Breast epithelium (tissue), 4 donors: Measurements from ENCODE around the gene CEP97. TPM values are rescaled to one million over a fixed set of nuclear protein-coding genes. Genes with fewer than 3 reads are reported as not detected.
"Not testable (repeated sequence)": the region's sequence is repeated elsewhere in the genome, so short reads cannot be mapped to it uniquely, and the experiment has no call there.

ENCODE experiments used
- DNase-seq, 2 donors: peaks; one replicate each; pipeline ENCODE4 v3.0.0-alpha.2; 2019; ENCODE audit warnings: low spot score in 2 of 2
- H3K27ac ChIP-seq, 2 donors: fragments of 200-600 bp; sonication (generic) in 1 of 2; one replicate each; pipeline ENCODE4 v1.5.1; 2016 to 2019; ENCODE audit warnings: mild to moderate bottlenecking in 1 of 2
- H3K27me3 ChIP-seq, 2 donors: fragments of 200-600 bp; sonication (generic) in 1 of 2; one replicate each; pipeline versions ENCODE4 v1.5.1 to v1.6.0; 2017 to 2019; ENCODE audit warnings: control low read depth in 1 of 2, mild to moderate bottlenecking in 1 of 2
- H3K36me3 ChIP-seq: fragments of 200-600 bp; one replicate; pipeline ENCODE4 v1.5.1; 2019
- H3K4me1 ChIP-seq, 2 donors: fragments of 200-600 bp; sonication (generic); one replicate each; pipeline ENCODE4 v1.5.1; 2016 to 2019; ENCODE audit warnings: control low read depth in 1 of 2
- H3K4me3 ChIP-seq, 3 donors: fragments of 200-600 bp; sonication (generic); 1 replicate in 2 of 3; 2 replicates in 1 of 3; pipeline ENCODE4 v1.5.1; 2016 to 2019; ENCODE audit warnings: mild to moderate bottlenecking in 3 of 3, moderate library complexity in 2 of 3
- H3K9me3 ChIP-seq, 2 donors: fragments of 200-600 bp; sonication (generic) in 1 of 2; one replicate each; pipeline ENCODE4 v1.5.1; 2016 to 2019; ENCODE audit warnings: control low read depth in 1 of 2
- CTCF ChIP-seq, 3 donors: fragments of 450-650 bp; IDR thresholded peaks; one replicate each; pipeline ENCODE4 v1.5.1; 2016 to 2017; ENCODE audit warnings: antibody characterized with exemption in 3 of 3, mild to moderate bottlenecking in 3 of 3, moderate library complexity in 3 of 3
- POLR2A ChIP-seq: fragments of 450-650 bp; IDR thresholded peaks from one replicate; pipeline ENCODE4 v1.6.1; 2016; ENCODE audit warnings: antibody characterized with exemption, mild to moderate bottlenecking, moderate library complexity
- POLR2AphosphoS5 ChIP-seq, 3 donors: sonication (generic); formaldehyde crosslinking; IDR thresholded peaks; one replicate each; pipeline ENCODE4 v1.6.1; 2017; ENCODE audit warnings: antibody characterized with exemption in 3 of 3
- intact Hi-C: fragments of 100-400 bp; cut with DNase I; formaldehyde crosslinking; loops from one replicate; pipeline ENCODE4 v1.15.1; 2023; ENCODE audit warnings: low total_unique reads
- total RNA-seq, 3 donors: library from RNA; depleted of rRNA; stranded (reverse); fragments of >200 nt; gene quantifications; one replicate each; pipeline ENCODE4 v1.1.0, GENCODE V29; 2016

The CEP97 gene
- total RNA-seq, 3 donors from 2014 or later: 7.4 to 13.2 (median 12.1) TPM

- H3K4me1 ChIP-seq: no peaks in the 10 kb centered on the region
- H3K27ac ChIP-seq: peak overlapping the region; percentile 98
- no peaks in the 10 kb centered on the region for H3K27me3 ChIP-seq
- peak in 1 of 2 donors; percentile 48 for DNase-seq
- H3K9me3 ChIP-seq: no peaks in the 10 kb centered on the region
- no peak for TF ChIP-seq POLR2AphosphoS5 (IDR thresholded peaks at IDR 0.05)
- no peak for TF ChIP-seq POLR2A
- no peak for TF ChIP-seq CTCF (IDR thresholded peaks at IDR 0.05)
- intact Hi-C loops: no loop called here
- H3K4me3 ChIP-seq: peak overlapping the region; percentile 64 to 90 (median 74)
- H3K36me3 ChIP-seq: no peaks in the 10 kb centered on the region
Observed at GRCh38 chr3:101687142-101687931, 37.1 kb upstream of the CEP97 start.

GRCh38 chr3:101689286-101689685, 35.1 kb upstream of the CEP97 start:
- H3K36me3 ChIP-seq: no peaks in the 10 kb centered on the region
- TF ChIP-seq CTCF (IDR thresholded peaks at IDR 0.05): no peak
- TF ChIP-seq POLR2A: no peak
- TF ChIP-seq POLR2AphosphoS5 (IDR thresholded peaks at IDR 0.05): no peak
- intact Hi-C loops: no loop called here
- H3K27ac ChIP-seq: no peak overlapping the region
- H3K4me3 ChIP-seq: no peak overlapping the region
- H3K4me1 ChIP-seq: no peaks in the 10 kb centered on the region
- H3K9me3 ChIP-seq: no peaks in the 10 kb centered on the region
- DNase-seq: no peak
- no peaks in the 10 kb centered on the region for H3K27me3 ChIP-seq

- no peaks in the 10 kb centered on the region for H3K9me3 ChIP-seq
- H3K27ac ChIP-seq: no peak overlapping the region
- TF ChIP-seq POLR2AphosphoS5 (IDR thresholded peaks at IDR 0.05) (no peak), CTCF (IDR thresholded peaks at IDR 0.05) (no peak), POLR2A (no peak)
- no peaks in the 10 kb centered on the region for H3K27me3 ChIP-seq
- intact Hi-C loops: no loop called here
- no peaks in the 10 kb centered on the region for H3K36me3 ChIP-seq
- no peaks in the 10 kb centered on the region for H3K4me1 ChIP-seq
- DNase-seq: no peak
- H3K4me3 ChIP-seq: no peak overlapping the region
Observed at GRCh38 chr3:101690972-101691371, 33.4 kb upstream of the CEP97 start.

GRCh38 chr3:101691685-101692671, 32.4 kb upstream of the CEP97 start:
- H3K27me3 ChIP-seq, H3K27ac ChIP-seq, H3K36me3 ChIP-seq, H3K4me1 ChIP-seq, H3K4me3 ChIP-seq, H3K9me3 ChIP-seq, intact Hi-C loops, DNase-seq: not testable (repeated sequence)

- H3K27me3 ChIP-seq, H3K9me3 ChIP-seq, intact Hi-C loops, DNase-seq, H3K4me1 ChIP-seq, H3K36me3 ChIP-seq, H3K27ac ChIP-seq, H3K4me3 ChIP-seq: not testable (repeated sequence)
- TF ChIP-seq CTCF (IDR thresholded peaks at IDR 0.05): peak in 2 of 3 donors; percentile 17 to 30
Observed at GRCh38 chr3:101693540-101693939, 30.9 kb upstream of the CEP97 start.

GRCh38 chr3:101694836-101695235, 29.6 kb upstream of the CEP97 start:
- H3K4me3 ChIP-seq, H3K27ac ChIP-seq, H3K36me3 ChIP-seq, DNase-seq, H3K27me3 ChIP-seq, H3K9me3 ChIP-seq, H3K4me1 ChIP-seq, intact Hi-C loops: not testable (repeated sequence)
